HG03571 (cell line): ENCODE results near the gene AVEN.
"Not testable (repeated sequence)": the region's sequence is repeated elsewhere in the genome, so short reads cannot be mapped to it uniquely, and the experiment has no call there.

Experiments used
- ATAC-seq: cut with Tn5 transposase; IDR thresholded peaks from one replicate; pipeline ENCODE4 v1.9.1; 2021; ENCODE audit not compliant: unreplicated experiment

Gene AVEN

DNA sequence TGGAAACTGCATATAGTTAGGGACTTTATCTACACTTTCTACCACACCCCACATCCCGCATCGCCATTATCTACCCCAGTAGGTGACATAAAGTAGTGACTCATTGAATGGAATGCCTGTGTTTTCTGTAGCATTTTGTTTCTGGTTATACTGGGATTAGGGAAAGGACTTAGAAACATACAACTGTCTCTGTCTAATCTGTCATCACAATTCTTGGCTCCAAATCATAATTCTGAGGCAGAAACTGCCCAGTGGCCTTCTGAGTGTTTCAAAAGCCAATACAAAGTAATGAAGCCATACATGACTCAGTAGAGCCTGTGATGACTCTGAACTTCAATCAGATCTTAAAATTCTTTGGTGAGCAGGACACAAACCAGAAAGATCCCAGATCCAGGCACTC, 186.4 kb downstream of the AVEN start:
- ATAC-seq: no peak

DNA sequence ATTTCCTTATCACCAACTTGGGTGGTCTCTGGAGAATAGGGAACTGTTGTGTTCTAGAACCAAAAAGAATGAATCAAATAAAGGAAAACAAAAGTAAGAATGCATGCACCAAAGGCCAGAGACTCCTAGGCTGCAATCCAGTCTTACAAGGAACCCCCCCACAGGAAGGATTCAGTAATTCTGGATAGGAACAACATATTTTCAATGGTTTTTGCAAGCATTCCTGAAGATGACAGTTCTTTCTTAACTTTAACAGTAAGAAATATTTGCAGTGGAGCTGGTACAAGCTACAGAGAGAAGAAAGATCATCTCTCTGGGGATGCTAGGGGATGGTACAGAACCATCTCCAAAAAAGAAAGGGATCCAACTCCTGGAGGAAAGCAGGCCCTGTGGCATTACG, 186.9 kb downstream of the AVEN start:
- ATAC-seq: no peak

DNA sequence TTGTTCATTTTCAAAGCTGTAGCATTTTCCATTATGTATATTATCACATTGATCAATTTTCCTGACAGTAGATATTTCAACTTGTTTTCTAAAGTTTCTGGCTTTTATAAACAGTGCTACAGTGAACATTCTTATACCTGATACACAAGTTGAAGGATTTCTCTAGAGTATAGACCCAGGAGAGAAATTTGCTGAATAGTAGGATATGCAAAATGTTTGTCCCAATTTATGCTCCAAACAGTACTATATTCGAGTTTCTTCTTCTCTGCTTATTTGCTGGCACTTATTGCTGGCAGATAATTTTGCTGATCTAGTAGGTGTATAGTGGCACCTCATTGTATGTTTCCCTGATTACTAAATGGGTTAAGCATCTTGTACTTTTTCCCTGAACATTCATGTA, 187.9 kb downstream of the AVEN start:
- no peak for ATAC-seq

DNA sequence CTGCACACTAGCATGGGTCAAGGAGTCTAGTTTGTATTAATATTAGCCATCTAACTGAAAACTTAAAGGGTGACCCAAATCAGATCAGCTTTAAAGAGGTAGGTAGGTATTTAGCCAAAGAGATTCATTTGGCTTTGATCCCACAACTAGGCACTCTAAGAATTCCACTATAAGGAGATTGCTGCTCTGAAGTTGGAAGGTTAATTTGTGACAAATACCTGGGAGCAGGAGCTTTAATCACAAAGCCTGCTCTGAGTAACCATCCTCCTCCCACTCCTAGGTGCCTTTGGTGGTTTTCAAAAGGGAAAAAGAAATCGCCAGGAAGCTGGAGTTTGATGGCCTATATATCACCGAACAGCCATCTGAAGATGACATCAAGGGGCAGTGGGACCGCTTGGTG, 191.0 kb downstream of the AVEN start:
- no peak for ATAC-seq

DNA sequence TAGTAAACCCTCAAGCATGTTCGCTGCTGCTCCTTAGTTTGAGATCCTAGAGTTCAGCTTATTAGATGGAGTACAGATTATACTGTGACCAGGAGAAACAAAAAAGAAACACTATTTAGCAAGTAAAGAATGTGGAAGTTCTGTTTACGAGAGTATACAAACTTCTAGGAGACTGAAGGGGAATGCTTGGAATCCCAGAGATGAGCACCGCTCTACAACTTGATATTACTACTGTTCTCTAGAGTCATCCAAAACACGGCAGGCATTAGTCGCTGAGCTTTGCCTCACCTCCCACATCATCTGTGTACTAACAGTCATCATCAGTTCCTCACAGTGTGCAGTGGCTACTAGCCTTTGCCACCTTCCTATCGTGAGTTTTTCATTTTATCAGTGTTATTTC, 192.1 kb downstream of the AVEN start:
- no peak for ATAC-seq

DNA sequence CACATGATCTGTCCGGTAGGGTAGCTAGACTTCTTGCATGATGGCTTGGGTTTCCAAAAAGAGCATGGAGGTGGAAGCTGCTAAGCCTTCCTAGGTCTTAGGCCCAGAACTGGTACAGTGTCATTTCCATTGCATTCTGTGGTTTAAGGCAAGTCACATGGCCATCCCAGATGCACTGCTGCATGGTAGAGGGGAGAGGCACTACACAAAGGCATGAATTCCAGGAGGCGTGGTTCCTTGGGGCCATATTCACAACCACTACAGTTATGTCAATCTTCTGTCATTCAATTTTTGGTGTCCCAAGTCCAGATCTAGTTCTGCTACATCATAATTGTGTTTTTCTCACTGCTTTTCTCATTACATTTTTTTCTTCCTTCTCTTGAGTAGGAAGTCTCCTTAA, 192.9 kb downstream of the AVEN start:
- no peak for ATAC-seq

DNA sequence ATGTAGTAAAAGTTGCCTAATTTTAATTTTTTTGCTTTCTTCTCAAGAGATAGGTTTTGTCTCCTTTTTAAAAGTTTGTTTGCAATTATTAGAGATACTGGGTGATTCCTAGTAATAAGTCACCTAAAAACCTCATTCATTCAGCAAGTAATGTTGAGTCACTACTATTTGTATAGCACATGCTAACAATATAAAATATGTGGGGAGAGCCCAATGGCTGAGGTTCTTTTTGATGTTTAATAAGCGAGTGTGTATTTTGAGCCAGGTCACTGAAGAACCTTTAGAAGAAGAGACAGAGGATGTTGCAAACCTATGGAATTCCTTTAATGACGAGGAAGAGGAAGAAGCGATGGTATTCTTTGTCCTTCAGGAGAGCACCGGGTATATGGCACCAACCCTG, 194.4 kb downstream of the AVEN start:
- ATAC-seq: no peak

DNA sequence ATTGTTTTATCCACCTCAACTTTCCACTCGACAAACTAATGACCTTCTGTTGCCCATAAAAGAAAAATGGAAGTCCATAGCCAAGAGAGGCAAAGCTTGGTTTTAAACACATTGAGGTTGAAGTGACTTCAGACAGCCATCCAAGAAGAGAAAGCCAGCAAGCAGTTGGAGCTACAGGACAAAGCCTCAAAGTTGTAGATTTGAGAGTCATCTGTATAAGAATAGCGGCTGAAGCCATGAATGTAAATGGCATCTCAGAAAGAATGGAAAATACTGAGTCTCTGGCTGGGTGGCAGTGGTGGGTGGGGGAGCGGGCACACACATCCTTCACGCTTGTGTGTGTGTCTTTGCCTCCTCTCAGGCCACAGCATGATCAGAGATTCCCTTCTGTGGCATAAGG, 194.8 kb downstream of the AVEN start:
- no peak for ATAC-seq

DNA sequence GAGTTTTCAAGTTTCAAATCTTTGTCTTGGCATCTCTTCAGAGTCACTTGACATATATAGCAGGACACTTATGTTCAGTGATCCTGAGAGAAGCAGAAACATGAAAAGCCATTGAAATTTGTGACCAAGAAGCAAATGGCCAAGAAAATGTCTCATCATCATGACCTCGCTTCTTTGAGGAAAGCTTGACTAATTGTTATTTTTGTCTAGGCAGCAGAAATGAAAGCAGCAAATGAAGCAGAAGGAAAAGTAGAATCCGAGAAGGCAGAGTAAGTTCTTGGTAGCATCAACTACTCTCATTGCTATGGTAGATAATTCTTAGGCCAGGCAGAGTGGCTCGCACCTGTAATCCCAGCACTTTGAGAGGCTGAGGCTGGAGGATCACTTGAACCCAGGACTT, 198.4 kb downstream of the AVEN start:
- no peak for ATAC-seq

DNA sequence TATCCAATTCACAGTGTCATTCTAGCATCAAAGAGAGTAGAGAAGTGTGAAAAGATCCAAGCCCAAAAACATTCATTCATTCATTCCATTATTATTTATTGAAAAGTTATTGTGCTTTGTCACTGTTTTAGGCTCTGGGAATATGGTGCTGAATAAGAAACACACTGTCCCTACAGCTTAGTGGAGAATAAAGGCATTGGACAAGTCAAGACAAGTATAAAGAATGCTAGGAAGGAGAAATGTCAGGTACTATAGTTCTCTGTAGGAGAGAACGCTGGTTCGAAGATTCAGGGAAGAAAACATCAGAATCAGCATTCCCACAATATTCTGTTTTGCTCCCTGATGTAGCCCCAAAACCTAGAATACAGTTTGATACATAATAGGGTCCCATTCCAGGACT, 199.5 kb downstream of the AVEN start:
- no peak for ATAC-seq

DNA sequence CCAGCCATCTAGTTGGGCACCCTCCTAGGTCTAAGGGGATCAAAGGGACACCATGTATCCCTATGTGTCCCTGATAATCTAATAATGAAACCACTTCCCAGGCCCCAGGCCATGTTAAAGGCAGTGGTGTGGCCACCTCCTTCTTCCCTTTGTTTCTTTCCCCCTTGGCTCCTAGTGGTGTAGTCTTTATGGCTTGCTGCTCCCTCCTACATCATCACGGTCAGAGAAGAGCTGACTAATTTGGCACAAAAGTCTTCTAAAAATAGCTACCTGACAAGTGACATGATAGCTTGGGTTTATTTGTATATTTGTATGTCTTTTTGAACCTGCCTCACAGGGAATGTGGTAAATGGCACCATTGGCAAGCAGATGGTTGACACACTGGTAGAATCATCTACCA, 201.7 kb downstream of the AVEN start:
- ATAC-seq: no peak

DNA sequence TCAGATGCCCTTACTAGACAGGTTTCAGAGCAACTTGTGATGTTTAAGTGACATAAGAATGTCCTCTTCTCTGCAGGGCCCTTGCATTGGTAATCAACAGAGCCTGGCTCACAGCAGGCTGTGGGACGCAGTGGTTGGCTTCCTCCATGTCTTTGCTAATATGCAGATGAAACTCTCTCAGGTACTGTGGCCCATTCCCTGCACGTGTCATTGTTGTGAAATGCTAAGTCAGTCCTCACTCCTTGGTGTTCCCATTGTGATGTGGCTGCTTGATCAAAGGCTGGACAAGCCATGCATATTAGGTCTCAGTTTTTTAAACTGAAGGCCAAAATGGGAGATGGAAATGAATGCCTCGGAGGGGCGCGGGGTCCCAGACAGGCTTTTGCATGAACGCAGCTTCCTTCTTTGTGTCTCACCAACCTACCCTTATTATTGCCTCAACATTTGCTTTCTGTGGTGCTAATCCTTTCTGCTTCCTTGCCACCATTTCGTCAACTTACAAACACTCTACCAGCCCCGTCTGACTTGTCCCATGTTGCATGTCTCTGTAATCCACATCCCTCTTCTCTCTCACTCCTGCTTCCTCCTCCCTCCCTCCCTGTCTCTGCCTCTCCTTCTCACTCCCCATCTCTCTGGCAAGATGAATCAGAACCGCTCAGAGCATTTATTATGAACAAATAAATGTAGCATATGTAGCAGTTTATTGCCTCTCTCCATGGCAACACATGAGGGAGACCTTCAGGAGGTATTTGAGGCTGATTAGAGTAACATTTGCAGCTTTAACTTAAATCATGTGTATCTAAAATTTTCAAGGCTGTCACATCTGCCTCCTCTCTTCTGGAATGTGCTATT, 203.9 kb downstream of the AVEN start:
- no peak for ATAC-seq

DNA sequence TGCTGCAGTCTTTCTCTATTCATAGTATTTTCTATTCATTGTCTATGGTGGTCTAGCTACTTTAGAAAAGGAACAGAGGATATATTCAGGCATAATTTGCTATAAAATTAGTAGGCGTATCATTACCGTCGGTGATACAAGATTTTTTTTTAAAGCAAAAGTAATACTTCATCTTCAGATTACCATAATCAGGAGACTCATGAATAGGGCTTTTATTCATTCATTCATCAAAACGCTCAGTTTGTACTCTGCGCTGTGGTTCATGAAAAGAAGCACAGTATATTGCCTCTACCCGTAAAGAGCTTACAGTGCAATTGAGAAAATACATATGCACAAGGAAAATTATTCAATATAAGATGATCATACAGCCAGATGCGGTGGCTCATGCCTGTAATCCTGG, 207.4 kb downstream of the AVEN start:
- ATAC-seq: no peak

DNA sequence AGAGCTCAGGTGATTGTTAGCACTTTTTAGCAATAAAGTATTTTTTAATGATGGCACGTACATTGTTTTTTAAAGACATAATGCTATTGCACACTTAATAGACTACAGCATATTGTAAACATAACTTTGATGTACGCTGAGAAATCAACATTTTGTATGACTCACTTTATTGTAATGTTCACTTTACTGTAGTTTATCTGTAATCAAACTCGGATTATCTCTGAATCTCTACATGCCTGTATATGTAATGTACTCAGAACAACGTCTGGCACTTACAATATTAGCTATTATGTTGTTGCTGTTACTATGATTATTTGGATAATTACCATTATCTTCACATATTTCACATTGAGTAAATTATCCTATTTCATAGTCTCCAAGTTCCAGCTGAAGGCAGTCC, 208.7 kb downstream of the AVEN start:
- ATAC-seq: no peak

DNA sequence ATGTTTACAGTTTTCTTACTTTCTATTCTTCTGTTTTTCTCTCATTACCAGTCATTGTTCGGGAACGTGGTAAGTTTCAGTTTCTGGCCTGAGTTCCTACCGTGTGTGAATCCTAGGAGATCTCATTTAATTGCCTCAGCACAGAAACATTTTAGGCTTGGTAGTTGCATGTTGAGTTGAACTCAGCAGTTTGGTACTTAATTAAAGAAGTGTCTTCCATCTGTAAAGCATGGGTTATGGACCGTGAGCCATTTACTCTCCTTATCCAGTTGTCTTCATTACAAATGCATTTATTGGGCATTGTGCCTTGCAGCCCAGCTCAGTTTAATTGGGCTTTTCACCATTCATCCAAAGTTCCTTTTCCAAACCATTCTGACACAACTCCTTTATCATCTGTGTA, 212.8 kb downstream of the AVEN start:
- no peak for ATAC-seq

DNA sequence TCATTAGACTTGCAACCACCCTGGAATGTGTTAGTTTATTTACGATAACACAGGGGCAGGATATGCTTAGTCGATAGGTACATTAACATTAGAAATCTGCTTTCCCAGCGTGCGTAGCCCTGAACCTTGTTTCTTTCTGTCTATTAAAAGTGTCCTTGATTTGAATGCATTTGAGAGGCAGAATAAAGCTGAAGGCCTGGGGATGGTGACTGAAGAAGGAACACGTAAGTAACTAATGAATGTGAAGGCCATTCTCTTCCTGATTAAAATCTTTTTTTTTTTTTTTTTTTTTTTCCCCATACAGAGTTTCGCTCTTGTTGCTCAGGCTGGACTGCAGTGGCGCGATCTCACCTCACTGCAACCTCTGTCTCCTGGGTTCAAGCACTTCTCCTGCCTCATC, 213.6 kb downstream of the AVEN start:
- ATAC-seq: no peak

DNA sequence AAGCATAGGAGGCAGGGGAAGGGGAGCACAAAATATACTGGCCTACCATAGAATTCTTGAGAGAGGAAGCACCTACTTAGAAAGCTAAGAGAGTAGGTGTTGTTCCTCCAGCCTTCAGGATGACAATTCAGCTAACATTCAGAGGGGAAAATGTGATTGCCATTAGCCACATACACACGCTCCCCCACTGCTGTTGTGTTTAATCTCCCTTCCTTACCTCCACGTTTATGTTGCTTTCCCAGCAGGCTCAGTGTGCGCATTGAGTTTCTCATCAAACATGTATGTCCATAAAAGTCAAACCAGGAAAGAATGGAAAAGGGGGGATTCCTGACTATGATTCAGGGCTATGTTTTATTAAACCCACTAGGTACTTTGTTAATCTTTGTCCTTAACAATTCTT, 215.9 kb downstream of the AVEN start:
- no peak for ATAC-seq

DNA sequence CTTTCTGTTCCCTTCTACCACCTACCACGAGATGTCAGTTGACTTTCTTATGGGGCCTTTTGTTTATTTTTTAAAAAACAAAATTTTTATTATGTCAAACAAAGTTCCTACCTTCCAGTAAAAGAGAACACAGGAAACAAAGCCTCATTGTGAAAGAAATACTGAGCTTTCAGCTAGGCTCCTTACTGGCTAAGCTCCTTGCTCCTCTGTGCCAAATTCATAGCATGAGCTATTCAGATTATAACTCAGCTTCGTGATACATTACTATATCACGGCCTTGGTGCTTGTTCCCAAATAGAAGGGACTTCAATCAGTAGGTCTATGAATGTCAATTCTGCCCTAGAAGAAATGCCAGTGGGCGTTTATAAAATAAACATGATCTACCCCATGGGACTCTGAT, 216.5 kb downstream of the AVEN start:
- no peak for ATAC-seq

DNA sequence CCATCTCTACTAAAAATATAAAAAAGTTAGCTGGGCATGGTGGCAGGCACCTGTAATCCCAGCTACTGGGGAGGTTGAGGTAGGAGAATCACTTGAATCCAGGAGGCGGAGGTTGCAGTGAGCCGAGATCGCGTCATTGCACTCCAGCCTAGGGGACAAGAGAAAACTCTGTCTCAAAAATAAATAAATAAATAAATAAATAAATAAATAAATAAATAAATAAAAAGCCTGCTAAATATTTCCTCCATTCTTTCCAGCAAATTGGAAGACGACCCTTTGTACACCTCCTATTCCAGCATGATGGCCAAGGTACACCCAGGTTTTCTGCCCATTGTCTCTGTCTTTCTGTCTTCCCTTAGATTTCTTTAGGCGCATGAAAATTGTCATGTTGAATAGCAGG, 219.5 kb downstream of the AVEN start:
- ATAC-seq: not testable (repeated sequence)
